SIG-M5 (cell line): ENCODE measurements around the gene DYSF.

Experiments
- DNase-seq: peaks from one replicate; lab custom pipeline; 2025; lab: John Stamatoyannopoulos, UW

Gene DYSF

DNA sequence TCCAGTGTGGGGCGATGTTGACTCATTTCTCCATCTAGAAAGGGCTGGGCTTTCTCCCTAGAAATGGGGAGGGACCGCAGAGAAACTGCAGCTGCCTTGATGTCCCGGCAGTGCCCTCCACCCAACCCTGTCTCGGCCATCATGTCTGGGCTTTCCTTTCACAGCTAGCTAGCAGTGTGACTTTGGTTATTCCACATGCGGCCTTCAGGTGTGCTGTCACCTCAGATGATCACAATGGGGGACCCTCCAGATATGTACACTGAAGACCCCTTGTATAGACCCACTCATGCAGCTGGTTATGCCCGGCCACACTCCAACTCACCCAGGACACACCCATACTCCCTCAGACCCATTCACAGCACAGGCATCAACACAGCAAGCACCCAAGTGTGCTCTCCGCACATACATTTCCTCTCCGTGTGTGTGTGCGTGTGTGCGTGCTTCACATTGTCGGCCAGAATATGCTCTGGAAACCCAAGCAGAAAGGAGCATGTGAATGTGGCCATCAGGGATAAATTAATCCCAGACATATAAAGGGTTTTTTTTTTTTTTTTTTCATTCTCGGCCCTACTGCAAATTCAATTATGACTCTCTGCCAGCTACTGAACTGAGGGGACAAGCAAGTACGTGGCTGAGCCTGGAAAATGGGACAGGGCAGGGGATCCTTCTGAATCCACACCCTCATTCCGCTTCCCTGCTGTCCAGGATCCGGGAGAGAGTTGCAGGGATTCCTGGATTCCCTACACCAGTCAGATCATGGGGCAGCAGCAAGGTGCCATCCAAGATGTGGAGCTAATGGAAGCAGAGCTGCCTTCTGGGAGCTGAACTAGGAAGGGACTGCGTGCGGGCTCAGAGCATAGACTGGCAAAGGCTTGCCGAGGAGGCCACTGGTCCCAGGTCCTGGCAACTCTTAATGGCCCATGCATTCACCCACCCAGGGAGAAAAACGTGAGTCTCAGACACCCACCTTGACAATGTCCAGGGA lies 240.2 kb downstream of the DYSF start:
- DNase-seq: no peak

DNA sequence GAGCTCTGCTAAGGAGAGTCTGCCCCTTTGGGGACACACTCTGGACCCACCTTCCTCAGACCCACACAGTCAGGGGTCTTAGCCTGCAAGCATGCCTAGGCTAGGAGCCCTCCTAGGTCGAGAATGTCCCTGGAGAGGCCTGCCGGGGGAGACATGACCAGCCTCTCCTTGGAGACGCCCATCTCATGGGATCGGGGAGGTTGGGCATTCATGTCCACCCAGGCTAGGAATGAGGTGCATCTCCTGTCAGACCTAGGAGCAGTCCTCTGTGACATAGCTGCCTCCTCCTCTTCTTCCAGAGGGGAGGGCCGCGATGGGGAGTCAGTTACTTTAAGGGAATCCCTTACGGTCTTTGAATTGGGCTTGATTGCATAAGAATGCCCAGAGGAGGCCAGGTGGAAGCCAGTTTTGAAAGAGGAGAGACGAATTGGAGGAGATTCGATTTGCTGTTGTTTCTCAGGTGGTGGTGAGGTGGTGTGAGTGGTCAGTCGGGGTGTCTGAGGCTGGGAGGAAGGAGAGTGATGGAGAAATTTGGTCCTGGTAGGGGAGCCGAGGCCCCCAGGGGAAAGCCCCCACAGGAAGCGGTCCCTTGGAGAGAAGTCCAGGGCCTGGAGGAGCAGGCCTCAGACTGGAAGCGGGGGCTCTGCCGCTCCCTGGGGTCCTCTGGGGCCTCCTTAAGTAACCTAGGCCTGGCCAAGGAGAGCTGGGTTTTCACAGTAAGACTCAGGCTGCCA lies 241.3 kb downstream of the DYSF start:
- DNase-seq: no peak

DNA sequence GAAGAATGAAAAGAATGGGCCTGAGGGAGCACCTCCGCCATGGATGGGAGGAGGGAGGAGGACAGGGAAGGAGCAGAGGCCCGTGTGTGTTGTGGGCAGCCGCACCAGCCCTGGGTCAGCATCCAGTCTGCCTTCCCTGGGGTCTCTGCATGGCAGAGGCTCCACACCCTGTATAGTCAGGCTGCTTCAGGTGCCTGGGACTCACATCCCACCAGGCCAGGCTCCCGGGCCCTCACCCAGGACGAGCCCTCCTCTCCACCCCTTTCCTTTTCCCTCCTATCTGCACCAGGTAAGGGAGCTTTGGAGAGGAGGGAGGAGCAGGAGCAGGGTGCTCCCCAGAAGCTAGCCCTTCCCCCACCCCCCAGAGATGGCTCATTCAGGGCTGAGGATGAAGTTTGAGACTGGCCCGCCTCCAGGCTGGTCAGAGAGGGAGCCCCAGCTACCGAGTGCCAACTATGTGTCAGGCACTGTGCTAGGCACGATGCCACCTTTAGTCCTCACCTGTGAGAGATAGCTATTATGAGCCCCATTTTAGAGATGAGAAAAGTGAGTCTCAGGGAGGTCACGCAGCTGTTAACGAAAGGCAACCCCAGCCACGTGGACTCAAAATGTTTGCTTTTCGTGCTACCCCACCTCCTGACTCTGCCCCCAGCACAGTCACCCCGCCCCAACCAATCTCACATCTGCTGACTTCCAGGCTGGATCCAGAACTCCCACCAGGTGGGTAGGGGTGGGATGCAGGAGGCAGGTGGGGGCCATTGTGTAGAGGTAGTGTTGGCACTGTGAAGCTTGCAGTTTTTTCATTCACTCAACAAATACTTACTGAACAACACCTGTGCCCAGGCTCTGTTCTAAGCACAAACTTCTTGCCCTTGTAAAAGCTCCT lies 242.1 kb downstream of the DYSF start:
- no peak for DNase-seq

DNA sequence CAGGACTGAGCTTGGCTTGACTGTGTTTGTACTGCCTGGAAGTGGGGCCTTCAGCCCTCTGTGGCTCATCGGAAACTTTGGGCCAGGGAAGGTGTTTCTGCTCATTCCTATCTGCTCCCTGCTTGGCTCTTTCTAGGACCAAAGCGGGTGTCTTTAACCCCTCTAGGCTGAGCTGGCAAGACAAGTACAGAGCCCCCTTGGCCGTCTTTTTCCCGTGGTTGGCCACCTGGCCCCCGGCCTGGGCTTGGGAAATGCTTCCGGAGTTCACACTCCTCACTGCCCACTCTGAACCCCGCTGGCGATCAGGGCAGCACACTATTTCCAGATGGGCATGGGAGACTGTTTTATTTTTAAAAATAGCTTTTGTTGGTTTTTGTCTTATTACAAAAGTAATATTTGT lies 243.0 kb downstream of the DYSF start:
- DNase-seq: no peak

DNA sequence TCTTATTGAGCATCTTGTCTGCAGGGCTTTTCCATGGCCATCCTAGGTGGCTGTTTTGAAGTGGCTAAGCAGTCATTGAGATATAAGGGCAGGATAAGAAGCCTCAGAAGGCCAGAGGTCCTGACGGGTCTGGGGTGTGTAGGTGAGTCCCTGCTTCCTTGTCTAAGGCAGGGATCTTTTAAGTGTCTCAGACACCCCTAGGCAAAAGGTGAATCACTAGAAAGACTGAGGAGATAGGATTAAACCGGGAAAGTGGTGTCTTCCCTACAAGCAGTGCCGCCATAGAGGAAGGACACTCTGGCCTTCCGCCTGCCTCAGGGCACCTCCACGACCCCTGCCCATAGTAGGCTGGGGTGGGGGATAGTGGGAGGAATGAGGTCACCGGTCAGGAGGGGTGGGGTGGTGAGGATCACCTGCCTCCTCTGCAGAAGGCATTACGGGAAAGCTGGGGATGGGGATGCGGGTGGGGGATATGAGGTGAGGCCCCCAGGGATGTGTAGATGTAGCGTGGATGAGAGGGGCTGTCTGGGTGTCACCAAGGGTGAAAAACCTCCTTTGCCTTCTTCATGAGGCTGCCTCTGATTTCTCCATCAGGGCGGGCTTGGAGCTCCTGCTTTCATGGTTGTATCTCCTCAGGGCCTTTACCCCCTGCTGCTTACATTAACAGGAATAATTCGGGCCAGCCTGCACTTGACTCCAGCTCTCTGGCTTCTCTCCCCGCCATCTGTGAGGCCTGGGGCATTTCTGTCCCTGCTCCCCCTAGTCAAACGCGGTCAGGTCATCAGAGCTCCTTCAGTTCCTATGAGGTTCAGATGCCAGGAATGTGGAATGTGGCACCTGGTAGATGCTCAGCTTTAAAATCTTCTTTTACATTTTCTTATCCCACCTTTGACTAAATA lies 244.0 kb downstream of the DYSF start:
- no peak for DNase-seq

DNA sequence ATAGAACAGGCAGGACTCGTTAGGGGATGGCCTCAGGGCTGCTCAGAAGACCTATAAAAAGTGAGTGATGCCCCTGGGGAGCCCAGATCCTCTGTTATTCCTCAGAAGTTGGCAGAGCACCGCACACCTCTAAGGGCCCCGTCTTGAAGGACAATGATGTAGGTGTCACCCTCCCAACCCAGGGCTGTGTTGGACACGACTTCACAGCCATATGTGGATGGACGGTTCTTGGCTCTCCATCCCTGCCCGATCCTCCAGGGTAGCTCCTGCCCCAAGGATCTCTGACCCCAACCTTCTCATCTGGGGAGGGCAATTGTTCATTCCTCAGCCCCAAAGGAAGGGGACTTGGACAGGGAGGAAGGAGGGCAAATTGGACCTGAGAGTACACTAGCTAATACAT lies 246.1 kb downstream of the DYSF start:
- DNase-seq: no peak

DNA sequence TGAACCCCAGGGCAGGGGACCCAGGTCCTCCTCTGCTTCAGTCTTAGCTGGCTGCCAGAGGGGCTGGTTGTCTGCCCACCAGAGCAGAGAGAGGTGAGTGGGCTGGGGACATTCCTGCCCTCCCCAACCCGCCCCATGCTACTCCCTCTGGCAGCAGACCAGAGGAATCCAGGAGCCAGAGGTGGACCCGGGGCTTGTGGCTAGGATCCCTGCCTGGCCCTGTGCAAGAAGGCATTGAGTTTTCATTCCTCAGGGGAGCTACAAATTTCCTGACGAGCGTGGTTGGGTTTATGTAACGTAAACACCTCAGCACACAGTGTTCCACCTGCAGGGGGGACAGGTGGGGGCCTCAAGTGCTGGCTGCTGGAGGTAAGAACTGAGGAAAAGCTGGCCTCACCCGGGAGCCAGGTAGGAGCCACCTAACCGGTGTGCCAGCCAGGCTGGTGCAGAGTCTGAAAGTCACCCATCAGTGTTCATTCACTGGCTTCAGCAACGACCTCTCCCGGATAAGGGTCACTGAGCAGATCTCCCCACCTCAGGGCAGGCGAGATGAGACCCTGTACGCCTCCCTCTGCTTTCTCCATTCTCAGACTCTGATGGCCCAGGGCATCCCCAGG lies 246.8 kb downstream of the DYSF start:
- no peak for DNase-seq

DNA sequence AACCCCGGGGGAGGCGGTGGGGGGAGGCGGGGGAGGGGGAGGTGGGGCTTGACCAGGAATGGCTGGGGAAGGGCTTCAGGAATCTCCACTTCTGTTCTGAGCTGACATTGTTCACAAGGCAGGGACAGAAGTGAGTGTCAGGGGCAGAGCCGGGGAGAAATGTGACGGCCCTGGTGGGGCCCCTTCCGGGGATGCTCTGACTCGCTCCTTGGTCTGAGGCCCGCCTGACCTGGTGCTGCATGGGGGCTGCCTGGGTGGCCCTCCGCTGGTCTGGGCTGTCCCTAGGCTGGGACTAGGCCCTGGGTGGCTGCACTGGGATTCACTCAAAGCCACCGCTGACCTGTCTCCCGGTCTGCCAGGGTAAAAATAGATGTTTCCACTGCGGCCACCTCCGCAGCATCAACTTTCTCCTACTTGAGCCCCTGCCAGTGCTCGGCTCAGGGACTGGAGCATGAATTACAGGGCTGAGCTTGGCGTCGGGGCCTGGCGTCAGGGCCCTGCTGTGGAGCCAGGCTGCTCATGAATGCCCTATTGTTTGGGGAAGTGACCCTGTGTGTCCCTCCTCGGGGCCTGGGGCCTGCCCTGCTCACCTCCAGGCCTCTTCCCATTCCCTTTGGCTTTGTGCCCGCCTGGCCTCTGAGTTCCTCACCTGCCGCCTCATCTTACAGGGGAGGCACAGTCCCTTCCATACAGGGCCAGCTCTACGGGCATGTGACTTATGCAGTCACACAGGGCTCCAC lies 247.5 kb downstream of the DYSF start:
- no peak for DNase-seq

DNA sequence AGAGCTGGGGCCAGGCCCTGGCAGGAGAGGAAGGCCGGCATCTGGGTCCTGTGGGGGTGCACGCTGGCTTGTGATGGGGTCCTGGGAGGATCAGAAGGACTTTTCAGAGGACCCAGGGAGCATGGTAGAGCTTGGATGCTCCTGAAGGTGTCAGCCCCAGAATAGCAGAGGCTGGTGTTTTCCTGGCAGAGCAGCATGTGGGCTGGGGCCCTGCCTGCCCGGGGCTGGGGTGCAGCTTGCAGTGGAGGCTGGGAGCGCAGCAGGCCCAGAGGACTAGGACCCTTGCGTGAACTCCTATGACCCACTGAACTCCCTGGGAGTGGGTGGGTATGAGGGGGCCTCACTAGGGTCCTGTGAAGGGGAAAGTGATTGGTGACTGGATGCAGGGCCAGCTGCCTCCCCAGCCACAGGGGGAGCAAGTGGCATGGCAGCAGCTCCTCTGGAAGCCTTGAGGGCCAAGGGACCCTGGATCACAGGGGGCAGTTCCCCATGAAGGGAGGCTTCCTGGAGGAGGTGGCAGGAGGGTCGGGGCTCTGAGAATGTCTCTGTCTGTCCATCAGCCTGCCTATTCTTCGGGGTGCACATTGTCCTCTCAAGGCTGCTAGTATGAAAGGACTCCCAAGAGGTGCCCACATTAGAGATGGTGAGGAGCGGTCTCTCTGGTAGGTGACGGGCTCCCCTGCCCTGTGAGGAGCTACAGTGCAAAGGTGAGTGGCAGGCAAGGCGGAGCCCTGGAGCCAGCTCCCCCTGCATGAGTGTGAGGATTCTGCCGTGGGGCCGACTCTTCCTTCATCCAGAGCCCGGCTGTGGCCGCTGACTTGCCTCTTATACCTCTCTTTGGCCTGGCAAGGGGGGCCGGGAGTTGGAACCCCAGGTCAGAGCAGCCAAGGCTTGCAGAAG lies 249.0 kb downstream of the DYSF start:
- no peak for DNase-seq

DNA sequence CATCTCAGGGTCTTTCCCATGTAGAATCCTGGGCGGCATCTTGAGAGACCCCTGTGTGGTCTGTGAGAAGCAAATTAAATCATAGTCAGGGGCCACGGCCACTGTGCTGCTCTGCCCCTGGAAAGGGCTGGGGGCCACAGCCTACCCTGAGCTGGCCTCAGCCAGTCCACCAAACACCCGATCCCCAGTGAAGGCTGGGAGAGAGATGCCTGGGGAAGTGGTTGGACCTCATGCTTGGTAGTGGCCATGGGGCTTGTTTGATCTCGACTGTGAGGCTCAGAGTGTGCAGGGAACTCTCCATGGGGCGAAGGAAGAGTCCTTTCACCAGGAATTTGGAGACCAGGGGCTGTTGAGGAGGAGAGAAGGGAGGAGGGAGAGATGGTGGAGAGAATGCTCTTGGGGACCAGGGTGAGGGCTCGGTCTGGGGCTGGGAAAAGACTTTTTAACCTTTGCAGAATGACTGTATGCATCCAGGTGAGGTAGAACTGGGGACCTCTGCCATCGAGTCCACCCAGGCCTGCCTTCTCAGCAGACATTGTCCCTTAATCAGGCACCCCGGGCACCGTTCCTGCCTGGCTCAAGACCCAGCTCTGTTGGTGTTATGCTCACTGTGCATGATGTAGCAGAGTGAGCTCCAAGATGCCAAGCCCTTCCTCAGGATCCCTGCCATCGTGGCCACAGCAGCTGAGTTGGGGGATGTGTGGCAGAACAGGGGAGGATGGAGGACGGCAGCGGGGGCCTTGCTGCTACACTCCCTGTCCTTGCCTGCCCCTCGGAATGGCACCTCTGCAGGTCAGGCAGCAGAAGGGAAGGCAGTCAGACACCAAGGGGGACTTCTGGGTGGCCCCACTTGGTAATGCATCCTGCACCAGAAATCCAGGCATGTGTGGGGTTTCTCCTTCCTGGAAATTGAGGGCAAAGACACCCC lies 249.9 kb downstream of the DYSF start:
- no peak for DNase-seq

DNA sequence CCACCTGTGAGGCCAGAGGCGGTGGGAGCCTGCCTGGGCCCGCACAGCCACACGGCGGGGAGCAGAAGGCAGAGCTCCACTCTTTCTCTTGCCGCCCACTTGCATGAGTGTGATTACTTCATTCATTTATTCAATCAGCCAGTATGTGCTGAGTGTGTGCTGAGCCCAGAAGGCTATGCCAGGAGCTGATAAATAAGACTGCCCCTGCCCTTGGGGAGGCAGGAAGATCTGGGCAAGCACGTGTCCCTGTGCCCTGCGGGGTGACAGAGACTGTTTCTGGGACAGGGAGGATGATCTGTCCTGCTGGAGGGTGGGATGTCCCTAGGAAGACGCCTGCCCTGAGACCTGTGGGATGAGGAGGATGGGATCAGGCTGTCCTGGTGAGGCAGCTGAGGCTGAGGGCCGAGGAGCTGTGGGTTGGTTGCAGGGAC lies 250.8 kb downstream of the DYSF start:
- no peak for DNase-seq

DNA sequence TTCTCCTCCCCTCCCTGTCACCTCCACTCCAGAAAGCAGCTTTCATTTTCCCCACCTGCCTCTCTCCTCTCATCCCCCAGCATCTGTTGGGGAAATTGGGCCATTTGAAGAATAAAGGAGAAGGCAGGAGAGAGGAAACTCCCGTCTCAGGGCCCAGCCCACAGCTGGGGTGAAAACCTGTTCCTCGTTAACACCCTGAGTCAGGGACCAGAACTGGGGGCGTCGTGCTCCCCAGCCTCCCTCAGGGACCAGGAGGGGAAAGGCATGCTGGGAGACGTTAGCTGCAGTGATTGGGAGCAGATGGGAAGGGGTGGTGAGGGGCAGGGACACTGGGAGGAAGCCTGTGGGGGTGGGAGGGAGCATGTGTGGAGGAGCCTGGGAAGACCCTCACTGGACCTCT lies 251.3 kb downstream of the DYSF start:
- DNase-seq: no peak

DNA sequence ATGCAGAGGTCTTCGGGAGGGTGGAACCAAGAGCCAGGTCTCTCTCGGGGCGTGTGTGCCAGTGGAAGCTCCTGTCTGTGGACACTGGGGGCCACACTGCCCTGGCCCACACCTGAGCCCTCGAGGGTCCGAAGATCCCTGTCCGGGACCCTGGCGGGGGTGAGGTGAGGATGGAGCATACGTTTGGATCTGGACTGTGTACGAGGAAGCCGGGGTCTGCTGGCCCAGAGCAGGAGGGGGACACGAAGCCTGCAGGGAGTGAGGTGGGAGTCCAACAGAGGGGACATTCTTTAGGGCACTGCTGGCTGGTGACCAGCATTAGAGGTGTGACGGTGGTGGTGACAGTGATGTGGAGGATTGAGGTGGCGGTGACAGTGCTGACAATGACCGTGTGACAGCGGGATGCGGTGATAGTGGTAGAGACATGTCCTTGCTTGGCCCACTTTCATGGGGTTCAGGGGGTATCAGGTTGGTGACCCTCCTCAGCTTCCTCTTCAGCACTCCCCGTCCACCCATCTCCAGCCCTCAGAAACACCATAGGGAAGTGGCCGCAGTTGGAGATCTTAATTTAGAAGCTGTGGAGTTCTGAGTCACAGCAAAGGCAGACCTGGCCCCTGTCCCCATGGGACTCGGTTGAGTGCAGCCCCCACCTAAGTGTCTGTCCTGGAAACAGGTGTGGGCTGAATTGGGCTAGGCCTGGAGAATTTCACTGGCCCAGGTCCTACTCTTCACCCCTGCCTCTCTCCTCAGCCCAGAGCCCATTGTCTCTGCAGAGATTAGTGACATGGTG lies 252.0 kb downstream of the DYSF start:
- DNase-seq: no peak

DNA sequence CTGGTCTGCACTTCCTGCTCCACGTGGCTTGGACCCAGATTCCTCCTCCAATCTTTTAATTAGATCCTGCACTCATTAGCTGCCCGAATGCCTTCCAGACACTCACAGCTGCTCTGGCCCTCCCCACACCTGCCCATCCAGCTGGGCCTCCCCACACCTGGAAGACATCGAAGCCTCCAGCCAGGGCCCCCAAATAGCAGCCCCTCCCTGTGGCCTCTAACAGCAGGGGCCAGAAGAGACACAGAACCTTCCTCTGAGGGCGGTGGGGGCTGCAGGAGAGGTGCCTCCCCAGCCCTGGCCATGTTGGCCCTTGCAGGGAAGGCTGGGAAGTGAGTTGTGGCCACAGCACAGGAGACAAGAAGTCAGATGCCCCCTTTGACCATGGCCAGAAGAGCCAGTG lies 252.8 kb downstream of the DYSF start:
- DNase-seq: no peak

DNA sequence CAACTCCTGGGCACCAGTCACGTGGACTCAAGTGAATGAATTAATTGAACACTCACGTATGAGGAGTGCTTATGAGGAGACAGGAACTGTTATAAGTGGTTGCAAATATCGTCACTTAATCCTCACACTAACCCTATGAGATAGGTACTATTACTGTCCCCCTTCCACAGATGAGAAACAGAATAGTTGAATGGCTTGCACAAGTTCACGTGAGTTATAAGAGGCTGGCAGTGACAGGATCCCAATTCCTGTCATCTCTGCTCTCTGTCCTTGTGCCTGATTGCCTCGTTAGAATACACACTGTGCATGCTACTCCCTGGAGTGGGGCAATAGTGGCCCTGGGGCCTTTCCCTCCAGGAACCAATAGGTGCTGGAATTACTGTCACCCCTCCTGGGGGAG lies 253.5 kb downstream of the DYSF start:
- no peak for DNase-seq

DNA sequence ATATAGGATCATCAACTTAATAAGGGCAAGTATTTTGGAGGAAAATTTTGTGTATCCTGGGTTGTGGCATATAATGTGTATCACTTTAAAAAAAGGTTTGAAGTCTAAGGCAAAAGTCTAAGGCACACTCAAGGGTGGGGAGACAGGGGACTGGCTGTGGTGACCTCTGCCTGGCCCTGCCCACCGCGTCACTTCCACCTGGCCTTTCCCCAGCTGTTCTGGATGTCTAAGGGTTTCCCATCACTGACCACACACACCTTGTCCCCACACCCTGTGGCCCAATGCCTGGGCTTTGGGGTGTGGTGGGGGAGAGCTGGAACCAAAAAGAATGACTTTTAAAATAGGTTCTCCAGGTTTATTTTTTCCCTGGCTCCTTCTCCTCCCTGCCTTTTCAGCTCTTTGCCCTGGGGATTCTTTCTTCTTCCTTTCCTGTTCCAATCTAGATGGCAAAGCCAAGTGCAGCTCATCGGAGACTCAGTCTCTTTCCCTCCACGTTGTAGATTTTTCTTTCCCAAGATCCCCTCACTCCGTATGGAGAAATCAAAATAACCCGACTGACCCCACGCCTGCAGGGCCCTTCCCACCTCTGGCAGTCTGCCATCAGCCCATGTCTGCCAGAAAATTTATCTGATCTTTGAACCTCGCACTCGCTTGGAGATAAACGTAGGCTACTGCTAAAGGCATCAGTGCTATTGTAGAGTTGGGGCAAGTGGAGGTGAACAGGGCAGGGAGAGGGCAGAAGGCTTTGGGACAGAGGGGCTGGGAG lies 257.2 kb downstream of the DYSF start:
- DNase-seq: no peak
